Cardiac muscle cell (in vitro differentiated cells and primary cell): ENCODE results near the gene CDKL4. TPM values are rescaled to one million over a fixed set of nuclear protein-coding genes. Genes with fewer than 3 reads are reported as not detected.
A peak's percentile ranks its signal among the peaks of the same experiment; 100 is the strongest.
"Not testable (repeated sequence)": the region's sequence is repeated elsewhere in the genome, so short reads cannot be mapped to it uniquely, and the experiment has no call there.

ENCODE experiments used
- DNase-seq, 2 donors: peaks; one replicate each; pipeline versions ENCODE4 v3.0.0 to v3.0.0-alpha.2; 2010 to 2017; ENCODE audit warnings: low read depth in 1 of 2, low spot score in 1 of 2
- H3K27ac ChIP-seq: fragments of 200-600 bp; sonication (generic); 2 replicates; pipeline ENCODE4 v1.5.1; 2016
- H3K27me3 ChIP-seq: fragments of 200-600 bp; sonication (generic); 2 replicates; pipeline ENCODE4 v1.6.0; 2016; ENCODE audit warnings: control low read depth
- H3K36me3 ChIP-seq: fragments of 200-600 bp; sonication (generic); 2 replicates; pipeline ENCODE4 v1.5.1; 2016; ENCODE audit warnings: control low read depth
- H3K4me1 ChIP-seq: fragments of 200-600 bp; sonication (generic); 2 replicates; pipeline ENCODE4 v1.8.1; 2017; ENCODE audit warnings: low read depth, mild to moderate bottlenecking, mixed run types
- H3K4me3 ChIP-seq: fragments of 200-600 bp; sonication (generic); 2 replicates; pipeline ENCODE4 v1.5.1; 2016; ENCODE audit warnings: mild to moderate bottlenecking
- H3K9me3 ChIP-seq: fragments of 200-600 bp; sonication (generic); 2 replicates; pipeline ENCODE4 v1.5.1; 2017; ENCODE audit warnings: low read depth, mild to moderate bottlenecking, control low read depth
- CTCF ChIP-seq: IDR thresholded peaks from 2 replicates; pipeline ENCODE4 v1.5.1; 2012; ENCODE audit warnings: low read depth, mild to moderate bottlenecking, low read length
- polyA plus RNA-seq: library from polyadenylated mRNA; unstranded; fragments of >200 nt; fragmentation: Nextera tagmentation; extraction: Ambion mirVana; gene quantifications from 2 replicates; pipeline ENCODE4 v1.2.1, GENCODE V29; 2016
- total RNA-seq: library from RNA; depleted of rRNA; stranded (reverse); fragments of >200 nt; gene quantifications from 2 replicates; pipeline ENCODE4 v1.2.3, GENCODE V29; 2016

CDKL4 gene
- total and polyA plus RNA-seq, 2 experiments from 2014 or later: 0.66 TPM; not detected in 1

GRCh38 chr2:39246382-39246980 lies 2.7 kb upstream of the CDKL4 start:
- no peak for TF ChIP-seq CTCF
- H3K27ac ChIP-seq: no peak overlapping the region

GRCh38 chr2:39244963-39245625 lies 1.3 kb upstream of the CDKL4 start:
- DNase-seq, H3K4me3 ChIP-seq, H3K36me3 ChIP-seq, H3K4me1 ChIP-seq, H3K9me3 ChIP-seq, H3K27ac ChIP-seq, H3K27me3 ChIP-seq: not testable (repeated sequence)

More at GRCh38 chr2:39246382-39246980, 2.7 kb upstream of the CDKL4 start:
- Histone ChIP-seq H3K9me3 (no peaks in the 10 kb centered on the region), H3K4me3 (no peak overlapping the region), H3K36me3 (peaks cover 21% of the 10 kb centered on the region), H3K4me1 (peaks cover 4% of the 10 kb centered on the region), H3K27me3 (no peaks in the 10 kb centered on the region)
- DNase-seq: no peak

GRCh38 chr2:39244241-39244862 lies 582 bp upstream of the CDKL4 start:
- H3K4me3 ChIP-seq, DNase-seq, H3K9me3 ChIP-seq, H3K27me3 ChIP-seq, H3K4me1 ChIP-seq, H3K36me3 ChIP-seq, H3K27ac ChIP-seq: not testable (repeated sequence)

- peaks cover 5% of the 10 kb centered on the region for H3K4me1 ChIP-seq
- TF ChIP-seq CTCF: no peak
- no peak for DNase-seq
- no peak overlapping the region for H3K27ac ChIP-seq
- no peaks in the 10 kb centered on the region for H3K27me3 ChIP-seq
- no peak overlapping the region for H3K4me3 ChIP-seq
- no peaks in the 10 kb centered on the region for H3K36me3 ChIP-seq
- H3K9me3 ChIP-seq: no peaks in the 10 kb centered on the region
Measured at GRCh38 chr2:39241588-39241987, 2.2 kb downstream of the CDKL4 start.

GRCh38 chr2:39240758-39241157 lies 3.0 kb downstream of the CDKL4 start:
- TF ChIP-seq CTCF: no peak

GRCh38 chr2:39234754-39235153 lies 9.0 kb downstream of the CDKL4 start:
- Histone ChIP-seq H3K4me1 (no peaks in the 10 kb centered on the region), H3K36me3 (no peaks in the 10 kb centered on the region), H3K9me3 (no peaks in the 10 kb centered on the region), H3K4me3 (no peak overlapping the region), H3K27me3 (no peaks in the 10 kb centered on the region), H3K27ac (no peak overlapping the region)
- peak in 1 of 2 donors; percentile 36 for DNase-seq
- TF ChIP-seq CTCF: no peak

More at GRCh38 chr2:39240758-39241157, 3.0 kb downstream of the CDKL4 start:
- Histone ChIP-seq H3K9me3 (no peaks in the 10 kb centered on the region), H3K4me1 (peaks cover 5% of the 10 kb centered on the region), H3K27me3 (no peaks in the 10 kb centered on the region), H3K27ac (no peak overlapping the region), H3K36me3 (no peaks in the 10 kb centered on the region), H3K4me3 (no peak overlapping the region)
- DNase-seq: no peak
